ENCODE data around the gene TMTC3.
"Not testable (repeated sequence)": the region's sequence is repeated elsewhere in the genome, so short reads cannot be mapped to it uniquely, and the experiment has no call there.

Gene TMTC3

GRCh38 chr12:88181881-88182280 is 39.8 kb downstream of the TMTC3 start:
- Histone ChIP-seq H3K4me3 (no peak overlapping the region), H3K9me3 (no peaks in the 10 kb centered on the region), H3K27me3 (ENCODE audit: low read depth) (no peaks in the 10 kb centered on the region), H3K4me1 (peaks cover 5% of the 10 kb centered on the region), H3K36me3 (replicated peaks) (no peaks in the 10 kb centered on the region)
- DNase-seq (ENCODE audit: low spot score in 2 of 2), result no peak
- in situ Hi-C loops (cut with MboI; ENCODE audit: low sequenced_read_pairs), result no loop called here

DNA sequence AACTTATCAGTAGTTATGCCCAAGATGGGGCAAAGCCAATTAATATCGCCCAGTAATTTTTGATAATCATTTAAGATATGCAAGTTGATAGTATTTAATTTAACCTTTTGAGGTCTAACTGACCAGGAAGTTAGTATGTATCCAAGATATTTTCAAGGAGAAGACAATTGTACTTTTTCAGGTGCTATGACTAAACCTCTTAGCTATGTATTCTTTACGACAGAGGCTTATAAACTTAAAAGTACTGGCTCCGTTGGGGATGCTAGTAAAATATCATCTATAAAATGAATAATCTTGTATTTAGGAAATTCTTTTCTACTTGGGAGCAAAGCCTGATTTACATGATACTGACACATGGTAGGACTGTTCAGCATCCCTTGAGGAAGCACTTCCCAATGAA is 40.3 kb downstream of the TMTC3 start:
- H3K9me3 ChIP-seq, result no peaks in the 10 kb centered on the region
- no peak for DNase-seq (ENCODE audit: low spot score in 2 of 2)
- in situ Hi-C loops (cut with MboI; ENCODE audit: low sequenced_read_pairs), result no loop called here
- no peaks in the 10 kb centered on the region for H3K27me3 ChIP-seq (ENCODE audit: low read depth)
- no peak overlapping the region for H3K4me3 ChIP-seq
- H3K36me3 ChIP-seq (replicated peaks), result no peaks in the 10 kb centered on the region
- H3K4me1 ChIP-seq, result peaks cover 5% of the 10 kb centered on the region

DNA sequence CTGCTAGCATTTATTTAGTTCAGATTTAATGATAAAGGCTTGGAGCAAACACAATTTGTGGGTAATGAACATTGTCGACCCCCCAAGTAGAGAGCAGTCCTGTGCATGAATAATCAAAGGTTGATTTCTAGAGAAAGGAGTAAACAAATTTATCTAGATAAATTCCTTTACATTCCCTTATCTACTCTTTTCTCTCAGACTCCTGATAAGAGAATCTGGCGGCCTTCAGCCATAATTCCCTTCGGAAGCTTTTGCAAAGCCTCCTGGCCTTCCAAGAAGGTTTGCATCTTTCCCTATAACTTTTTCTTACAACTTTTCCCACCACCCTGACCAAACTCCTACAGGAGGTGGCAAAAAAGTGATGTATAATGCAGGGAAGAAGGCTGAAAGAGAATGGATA is 42.1 kb downstream of the TMTC3 start:
- in situ Hi-C loops (cut with MboI; ENCODE audit: low sequenced_read_pairs), result no loop called here
- no peak for DNase-seq (ENCODE audit: low spot score in 2 of 2)
- Histone ChIP-seq H3K4me3 (no peak overlapping the region), H3K4me1 (peaks cover 11% of the 10 kb centered on the region), H3K36me3 (replicated peaks) (no peaks in the 10 kb centered on the region), H3K9me3 (no peaks in the 10 kb centered on the region), H3K27me3 (ENCODE audit: low read depth) (no peaks in the 10 kb centered on the region)

DNA sequence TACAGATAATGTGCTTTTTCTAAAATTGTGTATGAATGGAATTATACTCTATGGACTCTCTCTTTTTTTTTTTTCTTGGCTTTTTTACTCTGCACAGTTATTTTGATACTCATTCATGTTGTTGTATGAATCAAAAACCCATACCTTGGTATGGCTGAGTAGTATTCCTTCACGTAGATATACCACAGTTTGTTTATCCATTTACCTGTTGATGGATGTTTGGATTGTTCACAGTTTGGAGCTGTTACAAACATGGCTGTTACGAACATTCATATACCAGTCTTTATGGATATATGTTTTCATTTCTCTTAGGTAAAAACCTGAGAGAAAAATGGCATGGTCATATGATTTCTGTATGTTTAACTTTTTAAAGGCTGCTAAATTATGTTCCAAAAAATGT is 43.2 kb downstream of the TMTC3 start:
- no peaks in the 10 kb centered on the region for H3K9me3 ChIP-seq
- no peaks in the 10 kb centered on the region for H3K36me3 ChIP-seq (replicated peaks)
- in situ Hi-C loops (cut with MboI; ENCODE audit: low sequenced_read_pairs), result no loop called here
- no peaks in the 10 kb centered on the region for H3K27me3 ChIP-seq (ENCODE audit: low read depth)
- no peak for DNase-seq (ENCODE audit: low spot score in 2 of 2)
- H3K4me1 ChIP-seq, result peaks cover 11% of the 10 kb centered on the region
- H3K4me3 ChIP-seq, result no peak overlapping the region

DNA sequence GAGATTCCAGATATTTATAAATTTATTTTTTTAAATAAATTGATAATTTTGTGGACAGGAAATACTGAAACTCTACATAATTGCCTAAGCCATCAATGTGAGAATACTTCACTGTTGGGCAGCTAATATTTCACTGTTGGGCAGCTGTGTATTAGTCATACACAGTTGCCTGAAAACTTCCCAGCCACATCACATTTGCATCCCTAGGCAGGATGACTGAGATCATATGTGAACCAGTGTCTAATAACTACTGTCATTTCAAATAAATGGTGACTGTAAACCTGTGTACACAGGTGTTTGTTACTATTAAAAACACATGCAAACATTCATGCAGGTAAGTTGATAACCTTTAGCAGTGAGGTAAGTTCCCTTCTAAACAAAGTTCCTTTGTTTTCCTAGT is 43.9 kb downstream of the TMTC3 start:
- no peaks in the 10 kb centered on the region for H3K27me3 ChIP-seq (ENCODE audit: low read depth)
- no peak for DNase-seq (ENCODE audit: low spot score in 2 of 2)
- no peak overlapping the region for H3K4me3 ChIP-seq
- peaks cover 11% of the 10 kb centered on the region for H3K4me1 ChIP-seq
- no peaks in the 10 kb centered on the region for H3K9me3 ChIP-seq
- H3K36me3 ChIP-seq (replicated peaks), result no peaks in the 10 kb centered on the region
- in situ Hi-C loops (cut with MboI; ENCODE audit: low sequenced_read_pairs), result no loop called here

- DNase-seq (ENCODE audit: low spot score in 2 of 2), result no peak
- Histone ChIP-seq H3K4me3 (no peak overlapping the region), H3K27me3 (ENCODE audit: low read depth) (no peaks in the 10 kb centered on the region), H3K9me3 (no peaks in the 10 kb centered on the region), H3K36me3 (replicated peaks) (no peaks in the 10 kb centered on the region), H3K4me1 (peaks cover 11% of the 10 kb centered on the region)
- in situ Hi-C loops (cut with MboI; ENCODE audit: low sequenced_read_pairs), result no loop called here
Measured at GRCh38 chr12:88187571-88187970, 45.5 kb downstream of the TMTC3 start.

DNA sequence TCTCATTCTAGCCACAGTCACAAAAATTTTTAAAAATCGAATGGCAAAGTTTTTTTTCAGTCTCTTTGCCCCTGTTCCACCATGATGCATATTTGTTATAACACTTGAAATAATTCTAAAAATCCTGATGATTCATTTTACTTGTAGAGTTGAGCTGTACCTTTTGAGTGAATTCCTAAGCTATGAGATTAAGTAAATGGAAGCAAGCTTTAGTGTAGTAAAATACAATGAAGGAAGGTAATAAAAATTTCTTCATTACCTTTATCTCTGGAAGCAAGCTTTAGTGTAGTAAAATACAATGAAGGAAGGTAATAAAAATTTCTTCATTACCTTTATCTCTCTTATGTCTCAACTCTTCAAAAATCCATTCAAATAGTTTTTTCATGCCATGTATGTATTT is 46.1 kb downstream of the TMTC3 start:
- in situ Hi-C loops (cut with MboI; ENCODE audit: low sequenced_read_pairs), result no loop called here
- DNase-seq (ENCODE audit: low spot score in 2 of 2), result no peak
- H3K27me3 ChIP-seq (ENCODE audit: low read depth), result no peaks in the 10 kb centered on the region
- H3K4me1 ChIP-seq, result peaks cover 8% of the 10 kb centered on the region; the same call in 1 of the 2 replicates
- H3K36me3 ChIP-seq (replicated peaks), result no peaks in the 10 kb centered on the region
- no peak overlapping the region for H3K4me3 ChIP-seq
- H3K9me3 ChIP-seq, result no peaks in the 10 kb centered on the region

DNA sequence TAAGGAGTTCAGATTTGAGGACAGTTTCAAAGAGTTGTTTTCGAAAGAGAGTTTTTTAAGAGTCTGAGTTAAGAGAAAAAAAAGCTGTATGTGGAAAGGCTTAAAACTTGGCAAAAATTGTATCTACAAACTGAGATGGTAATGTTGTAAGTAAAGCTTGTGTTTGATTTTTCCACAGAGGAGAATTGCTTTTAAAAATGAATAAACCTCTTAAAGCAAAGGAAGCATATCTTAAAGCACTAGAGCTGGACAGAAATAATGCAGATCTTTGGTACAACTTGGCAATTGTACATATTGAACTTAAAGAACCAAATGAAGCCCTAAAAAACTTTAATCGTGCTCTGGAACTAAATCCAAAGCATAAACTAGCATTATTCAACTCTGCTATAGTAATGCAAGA is 50.3 kb downstream of the TMTC3 start:
- Histone ChIP-seq H3K4me1 (peaks cover 20% of the 10 kb centered on the region), H3K4me3 (no peak overlapping the region), H3K9me3 (no peaks in the 10 kb centered on the region), H3K27me3 (ENCODE audit: low read depth) (no peaks in the 10 kb centered on the region), H3K36me3 (replicated peaks) (peaks cover 5% of the 10 kb centered on the region; the same call in 1 of the 2 replicates)
- in situ Hi-C loops (cut with MboI; ENCODE audit: low sequenced_read_pairs), result no loop called here
- no peak for DNase-seq (ENCODE audit: low spot score in 2 of 2)

DNA sequence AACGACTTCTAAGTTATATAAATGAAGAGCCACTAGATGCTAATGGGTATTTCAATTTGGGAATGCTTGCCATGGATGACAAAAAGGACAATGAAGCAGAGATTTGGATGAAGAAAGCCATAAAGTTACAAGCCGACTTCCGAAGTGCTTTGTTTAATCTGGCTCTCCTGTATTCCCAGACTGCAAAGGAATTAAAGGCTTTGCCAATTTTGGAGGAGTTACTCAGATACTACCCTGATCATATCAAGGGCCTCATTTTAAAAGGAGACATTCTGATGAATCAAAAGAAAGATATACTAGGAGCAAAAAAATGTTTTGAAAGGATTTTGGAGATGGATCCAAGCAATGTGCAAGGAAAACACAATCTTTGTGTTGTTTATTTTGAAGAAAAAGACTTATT is 52.8 kb downstream of the TMTC3 start:
- Histone ChIP-seq H3K36me3 (replicated peaks) (peaks cover 5% of the 10 kb centered on the region; the same call in 1 of the 2 replicates), H3K9me3 (no peaks in the 10 kb centered on the region), H3K4me1 (peaks cover 14% of the 10 kb centered on the region), H3K27me3 (ENCODE audit: low read depth) (no peaks in the 10 kb centered on the region), H3K4me3 (no peak overlapping the region)
- no peak for DNase-seq (ENCODE audit: low spot score in 2 of 2)
- in situ Hi-C loops (cut with MboI; ENCODE audit: low sequenced_read_pairs), result no loop called here

- Histone ChIP-seq H3K36me3 (replicated peaks) (peaks cover 3% of the 10 kb centered on the region; the same call in 1 of the 2 replicates), H3K27me3 (ENCODE audit: low read depth) (no peaks in the 10 kb centered on the region), H3K9me3 (no peaks in the 10 kb centered on the region; the same call in 1 of the 2 replicates), H3K4me1 (peaks cover 13% of the 10 kb centered on the region), H3K4me3 (no peak overlapping the region)
- DNase-seq (ENCODE audit: low spot score in 2 of 2), result no peak
- in situ Hi-C loops (cut with MboI; ENCODE audit: low sequenced_read_pairs), result no loop called here
Measured at GRCh38 chr12:88200029-88200428, 57.9 kb downstream of the TMTC3 start.

DNA sequence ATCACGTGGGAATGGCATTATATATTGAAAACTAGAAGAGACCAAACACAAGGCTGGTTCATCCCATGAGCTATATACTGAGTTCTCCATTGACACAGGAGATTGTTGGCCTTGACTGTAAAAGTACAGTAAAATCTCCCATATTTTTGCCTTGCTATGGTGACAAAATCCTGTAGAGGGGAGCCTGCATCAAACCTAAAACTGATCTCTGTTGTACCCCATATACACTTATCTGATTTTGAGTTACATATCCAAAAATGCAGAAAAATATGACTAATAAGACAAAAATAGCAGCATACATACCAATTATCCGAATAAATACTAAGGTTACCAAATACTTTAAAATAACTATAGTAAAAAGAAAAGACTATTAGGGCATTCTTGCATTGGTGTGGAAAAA is 60.4 kb downstream of the TMTC3 start:
- Histone ChIP-seq H3K9me3 (no peaks in the 10 kb centered on the region; the same call in 1 of the 2 replicates), H3K36me3 (replicated peaks) (no peaks in the 10 kb centered on the region), H3K4me1 (no peaks in the 10 kb centered on the region), H3K4me3 (no peak overlapping the region), H3K27me3 (ENCODE audit: low read depth) (no peaks in the 10 kb centered on the region)
- in situ Hi-C loops (cut with MboI; ENCODE audit: low sequenced_read_pairs), result no loop called here
- no peak for DNase-seq (ENCODE audit: low spot score in 2 of 2)

- DNase-seq (ENCODE audit: low spot score in 2 of 2), result no peak
- Histone ChIP-seq H3K27me3 (ENCODE audit: low read depth) (no peaks in the 10 kb centered on the region), H3K36me3 (replicated peaks) (no peaks in the 10 kb centered on the region), H3K4me1 (no peaks in the 10 kb centered on the region), H3K4me3 (no peak overlapping the region), H3K9me3 (peaks cover 3% of the 10 kb centered on the region)
- in situ Hi-C loops (cut with MboI; ENCODE audit: low sequenced_read_pairs), result no loop called here
Measured at GRCh38 chr12:88206601-88207000, 64.5 kb downstream of the TMTC3 start.

DNA sequence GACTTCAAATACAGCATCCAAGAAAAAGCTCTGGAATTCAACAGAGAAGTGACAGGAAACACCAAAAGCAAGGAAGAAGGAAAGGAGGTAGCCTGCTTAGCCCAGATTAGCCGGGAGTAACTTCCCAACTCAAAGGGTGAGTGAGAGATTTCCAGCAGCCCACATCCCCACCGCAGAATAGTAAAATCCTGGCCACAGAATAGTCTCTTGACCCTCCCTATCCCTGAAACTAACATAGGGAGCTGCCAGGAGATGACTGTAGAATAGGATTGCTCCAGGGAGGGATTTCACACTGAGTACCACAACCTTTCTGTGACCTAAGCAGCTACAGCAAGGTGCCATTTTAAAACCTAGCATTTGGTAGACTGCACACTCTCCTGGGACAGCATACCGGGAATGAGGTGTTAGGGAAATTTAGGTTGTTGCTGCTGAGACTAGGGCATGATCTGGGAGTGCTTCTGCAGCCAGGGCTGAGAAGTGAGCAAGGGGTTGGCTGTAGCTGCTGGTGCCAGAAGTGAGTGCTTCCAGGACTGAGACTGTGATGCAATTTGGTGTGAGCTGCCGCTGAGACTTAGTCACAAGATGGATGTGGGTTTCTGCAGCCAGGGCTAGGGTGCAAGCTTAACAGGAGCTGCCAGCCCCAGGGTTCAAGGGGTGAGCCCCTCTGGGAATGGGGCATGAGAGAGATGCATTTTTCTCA is 66.0 kb downstream of the TMTC3 start:
- in situ Hi-C loops (cut with MboI; ENCODE audit: low sequenced_read_pairs), result no loop called here
- no peak for DNase-seq (ENCODE audit: low spot score in 2 of 2)
- Histone ChIP-seq H3K9me3 (peaks cover 6% of the 10 kb centered on the region), H3K4me1 (no peaks in the 10 kb centered on the region), H3K4me3 (no peak overlapping the region), H3K36me3 (replicated peaks) (no peaks in the 10 kb centered on the region), H3K27me3 (ENCODE audit: low read depth) (no peaks in the 10 kb centered on the region)

DNA sequence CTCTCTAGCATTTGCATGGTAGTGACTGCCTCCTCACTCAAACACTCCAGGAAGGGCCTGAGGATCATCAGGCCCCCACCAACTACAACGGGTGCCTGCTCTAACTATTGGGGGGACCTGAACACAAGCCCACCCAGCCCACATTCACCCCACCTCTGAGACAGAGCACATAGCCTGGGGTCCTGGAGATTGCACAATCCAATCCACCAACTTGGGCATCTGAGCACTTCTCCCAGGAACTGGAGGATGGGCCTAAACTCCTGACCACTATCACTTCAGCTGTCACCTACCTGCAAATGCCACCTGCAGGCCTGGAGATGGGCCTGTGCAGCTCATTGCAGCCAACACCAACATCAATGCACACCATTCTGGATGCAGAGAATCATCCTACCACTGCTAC is 66.6 kb downstream of the TMTC3 start:
- H3K4me3 ChIP-seq, result no peak overlapping the region
- no peaks in the 10 kb centered on the region for H3K4me1 ChIP-seq
- no peak for DNase-seq (ENCODE audit: low spot score in 2 of 2)
- no peaks in the 10 kb centered on the region for H3K27me3 ChIP-seq (ENCODE audit: low read depth)
- no peaks in the 10 kb centered on the region for H3K36me3 ChIP-seq (replicated peaks)
- H3K9me3 ChIP-seq, result peaks cover 6% of the 10 kb centered on the region
- in situ Hi-C loops (cut with MboI; ENCODE audit: low sequenced_read_pairs), result no loop called here

GRCh38 chr12:88210311-88210710 is 68.2 kb downstream of the TMTC3 start:
- H3K4me3 ChIP-seq; H3K27me3 ChIP-seq (ENCODE audit: low read depth); H3K9me3 ChIP-seq; H3K4me1 ChIP-seq; H3K36me3 ChIP-seq (replicated peaks); in situ Hi-C loops (cut with MboI; ENCODE audit: low sequenced_read_pairs); DNase-seq (ENCODE audit: low spot score in 2 of 2): not testable (repeated sequence)

Measured in HAP-1 (cell line).